HG03457 (cell line): ENCODE measurements around the gene DPH6.

Experiments used
- ATAC-seq: cut with Tn5 transposase; IDR thresholded peaks from one replicate; pipeline ENCODE4 v1.9.1; 2021; ENCODE audit warnings: moderate number of reproducible peaks; ENCODE audit not compliant: unreplicated experiment

DPH6 gene

GRCh38 chr15:35545316-35545823 is 595 bp downstream of the DPH6 start:
- peak; percentile 10 for ATAC-seq

GRCh38 chr15:35540885-35541284 is 5.1 kb downstream of the DPH6 start:
- ATAC-seq, result no peak

GRCh38 chr15:35540021-35540420 is 5.9 kb downstream of the DPH6 start:
- ATAC-seq, result no peak

GRCh38 chr15:35535365-35535916 is 10.5 kb downstream of the DPH6 start:
- no peak for ATAC-seq

GRCh38 chr15:35533130-35534110 is 12.5 kb downstream of the DPH6 start:
- ATAC-seq, result no peak

GRCh38 chr15:35530698-35531097 is 15.3 kb downstream of the DPH6 start:
- ATAC-seq, result no peak

- ATAC-seq, result no peak
Observed at GRCh38 chr15:35529784-35530183, 16.2 kb downstream of the DPH6 start.

- ATAC-seq, result no peak
Observed at GRCh38 chr15:35522061-35522460, 23.9 kb downstream of the DPH6 start.

- ATAC-seq, result no peak
Observed at GRCh38 chr15:35519541-35520149, 26.3 kb downstream of the DPH6 start.

- ATAC-seq, result no peak
Observed at GRCh38 chr15:35519052-35519451, 26.9 kb downstream of the DPH6 start.

- ATAC-seq, result no peak
Observed at GRCh38 chr15:35514759-35515158, 31.2 kb downstream of the DPH6 start.

GRCh38 chr15:35507932-35508638 is 37.9 kb downstream of the DPH6 start:
- ATAC-seq, result no peak

- ATAC-seq, result no peak
Observed at GRCh38 chr15:35506272-35506870, 39.6 kb downstream of the DPH6 start.

- ATAC-seq, result no peak
Observed at GRCh38 chr15:35505809-35506208, 40.2 kb downstream of the DPH6 start.

- no peak for ATAC-seq
Observed at GRCh38 chr15:35505141-35505540, 40.8 kb downstream of the DPH6 start.

- ATAC-seq, result no peak
Observed at GRCh38 chr15:35499723-35500122, 46.2 kb downstream of the DPH6 start.

- ATAC-seq, result peak; percentile 97
Observed at GRCh38 chr15:35496585-35496984, 49.4 kb downstream of the DPH6 start.

GRCh38 chr15:35495080-35495479 is 50.9 kb downstream of the DPH6 start:
- no peak for ATAC-seq

GRCh38 chr15:35491999-35492398 is 54.0 kb downstream of the DPH6 start:
- no peak for ATAC-seq

GRCh38 chr15:35491173-35491572 is 54.8 kb downstream of the DPH6 start:
- ATAC-seq, result no peak

GRCh38 chr15:35490511-35490910 is 55.5 kb downstream of the DPH6 start:
- no peak for ATAC-seq
